Measurements from ENCODE around the gene ZNF530.

Gene ZNF530

GRCh38 chr19:57583521-57584416 lies 15.9 kb upstream of the ZNF530 start, which contains the start of gene ZIK1:
Gene ZIK1, plus strand, starts transcription at chr19:57584145. Its CDS starts 212 bp downstream, at chr19:57584357.
- no peak for TF ChIP-seq ZFX (IDR thresholded peaks at IDR 0.05)
- TF ChIP-seq CTCF (conservative IDR thresholded peaks at IDR 0.05) = no peak
- H3K27ac ChIP-seq = no peak within 1 kb of the TSS

- TF ChIP-seq ZFX (IDR thresholded peaks at IDR 0.05) = no peak
- TF ChIP-seq CTCF (conservative IDR thresholded peaks at IDR 0.05) = no peak
- no peak overlapping the region for H3K27ac ChIP-seq
These were observed 12.2 kb upstream of the ZNF530 start for GRCh38 chr19:57587529-57587928.

DNA sequence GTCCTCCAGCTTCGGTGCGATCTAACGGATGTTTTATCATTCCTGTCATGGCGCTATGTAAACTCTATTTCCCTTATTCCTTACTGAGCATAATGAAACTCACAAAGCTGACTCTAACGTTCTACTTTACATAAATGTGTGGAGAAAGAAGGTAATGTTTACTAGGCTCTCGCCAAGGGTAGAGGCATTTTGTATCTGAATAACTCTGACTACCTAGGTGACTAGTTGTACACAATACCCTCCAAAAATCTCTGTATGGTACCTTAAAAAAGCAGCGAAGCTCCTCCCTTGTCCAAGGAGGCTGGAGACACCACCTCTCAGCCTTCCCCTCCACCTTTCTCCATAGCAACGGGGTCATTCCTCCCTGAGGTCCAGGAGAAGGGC lies 316 bp upstream of the ZNF530 start:
- peak overlapping the region; percentile 73 for H3K27ac ChIP-seq
- no peak for TF ChIP-seq ZFX (IDR thresholded peaks at IDR 0.05)
- TF ChIP-seq CTCF (conservative IDR thresholded peaks at IDR 0.05) = no peak

DNA sequence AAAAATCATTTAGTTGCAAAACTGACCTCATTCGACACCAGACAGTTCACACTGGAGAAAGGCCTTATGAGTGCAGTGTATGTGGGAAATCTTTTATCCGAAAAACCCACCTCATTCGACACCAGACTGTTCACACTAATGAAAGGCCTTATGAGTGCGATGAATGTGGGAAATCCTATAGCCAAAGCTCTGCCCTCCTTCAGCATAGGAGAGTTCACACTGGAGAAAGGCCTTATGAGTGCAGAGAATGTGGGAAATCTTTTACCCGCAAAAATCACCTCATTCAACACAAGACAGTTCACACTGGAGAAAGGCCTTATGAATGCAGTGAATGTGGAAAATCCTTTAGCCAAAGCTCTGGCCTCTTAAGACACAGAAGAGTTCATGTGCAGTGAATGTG lies 7.2 kb downstream of the ZNF530 start:
- TF ChIP-seq ZFX (IDR thresholded peaks at IDR 0.05) = no peak
- TF ChIP-seq CTCF (conservative IDR thresholded peaks at IDR 0.05) = no peak
- H3K27ac ChIP-seq = no peak overlapping the region

DNA sequence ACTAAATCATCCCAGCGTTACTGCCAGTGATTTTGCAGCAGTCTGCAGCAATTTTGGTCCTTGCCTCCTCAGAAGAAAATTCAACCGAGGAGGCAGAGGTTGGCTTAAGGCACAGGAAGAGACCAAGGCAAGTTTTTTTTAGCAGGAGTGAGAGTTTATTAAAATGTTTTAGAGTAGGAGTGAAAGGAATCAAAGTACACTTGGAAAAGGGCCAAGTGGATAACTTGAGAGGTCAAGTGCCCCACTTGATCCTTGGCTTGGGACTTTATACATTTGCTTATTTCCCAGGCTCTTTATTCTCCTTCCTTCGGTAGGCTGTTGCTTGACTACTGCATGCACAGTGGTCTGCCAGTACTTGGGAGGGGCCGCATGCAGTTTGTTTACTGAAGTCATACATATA lies 11.4 kb downstream of the ZNF530 start:
- TF ChIP-seq CTCF (conservative IDR thresholded peaks at IDR 0.05) (no peak), ZFX (IDR thresholded peaks at IDR 0.05) (no peak)
- no peak overlapping the region for H3K27ac ChIP-seq

- peak within 1 kb of the TSS; percentile 73 for H3K27ac ChIP-seq
- TF ChIP-seq CTCF (conservative IDR thresholded peaks at IDR 0.05) (no peak), ZFX (IDR thresholded peaks at IDR 0.05) (peak; percentile 48; the same call in 1 of the 2 replicates)
These were observed 14.5 kb downstream of the ZNF530 start, which contains the start of gene ZNF134 for GRCh38 chr19:57613941-57614743. Gene ZNF134, plus strand, starts transcription at chr19:57614242. Its CDS starts 5,227 bp downstream, at chr19:57619469.

GRCh38 chr19:57615346-57615745 lies 15.7 kb downstream of the ZNF530 start:
- no peak for TF ChIP-seq ZFX (IDR thresholded peaks at IDR 0.05)
- no peak for TF ChIP-seq CTCF (conservative IDR thresholded peaks at IDR 0.05)
- H3K27ac ChIP-seq = no peak overlapping the region
